HEK293 (cell line): Measurements from ENCODE around the gene NEK6.
A peak's percentile ranks its signal among the peaks of the same experiment; 100 is the strongest.

Experiments used
- CTCF ChIA-PET: fragments of 350-600 bp; formaldehyde crosslinking; extraction: SDS; loops from one replicate; lab custom pipeline; 2021; ENCODE audit warnings: antibody characterized with exemption; lab: Yijun Ruan, JAX
- POLR2A ChIA-PET: fragments of 300-600 bp; formaldehyde crosslinking; extraction: SDS; loops from one replicate; lab custom pipeline; 2020; ENCODE audit warnings: antibody characterized with exemption, inconsistent platforms; lab: Yijun Ruan, JAX
- H3K27ac ChIP-seq: fragments of 200-500 bp; sonication (Bioruptor generic); 2 replicates; pipeline ENCODE4 v1.5.1; 2014; ENCODE audit warnings: low read depth, low read length, control low read depth, inconsistent platforms; ENCODE audit errors: extremely low read depth
- H3K36me3 ChIP-seq, 2 experiments: fragments of 200-500 bp in 1 of 2; sonication (Bioruptor generic) in 1 of 2; 1 replicate in 1 of 2; 2 replicates in 1 of 2; pipeline ENCODE4 v1.5.1; 2014 to 2017; ENCODE audit warnings: inconsistent platforms in 2 of 2, low read length in 2 of 2; ENCODE audit not compliant: control insufficient read depth in 2 of 2, insufficient read depth in 1 of 2
- H3K4me1 ChIP-seq: fragments of 200-500 bp; sonication (Bioruptor generic); 2 replicates; pipeline ENCODE4 v1.5.1; 2014; ENCODE audit warnings: mild to moderate bottlenecking, low read length, inconsistent platforms; ENCODE audit not compliant: control insufficient read depth, insufficient read depth
- H3K4me3 ChIP-seq: 2 replicates; pipeline ENCODE4 v1.5.1; 2011; ENCODE audit warnings: low read depth, mild to moderate bottlenecking, control low read depth, low read length, moderate library complexity
- H3K9me3 ChIP-seq: fragments of 200-500 bp; sonication (Bioruptor generic); 2 replicates; pipeline ENCODE4 v1.5.1; 2014; ENCODE audit warnings: low read depth, low read length, inconsistent platforms; ENCODE audit not compliant: control insufficient read depth, insufficient read depth
- BCL11B ChIP-seq: fragments of 450-650 bp; formaldehyde crosslinking; IDR thresholded peaks from 2 replicates; pipeline ENCODE4 v1.5.1; 2016; ENCODE audit warnings: low read depth, missing biosample characterization, missing genetic modification characterization
- GFI1B ChIP-seq: fragments of 450-650 bp; formaldehyde crosslinking; IDR thresholded peaks from 2 replicates; pipeline ENCODE4 v1.5.1; 2016; ENCODE audit warnings: missing biosample characterization, missing genetic modification characterization
- IKZF3 ChIP-seq: fragments of 450-650 bp; IDR thresholded peaks from 2 replicates; pipeline ENCODE4 v1.5.0; 2018; ENCODE audit warnings: missing biosample characterization, mild to moderate bottlenecking, missing genetic modification characterization, moderate library complexity
- OSR2 ChIP-seq: fragments of 450-650 bp; formaldehyde crosslinking; IDR thresholded peaks from 2 replicates; pipeline ENCODE4 v1.5.1; 2016; ENCODE audit warnings: missing biosample characterization, missing genetic modification characterization
- SALL2 ChIP-seq: fragments of 450-650 bp; formaldehyde crosslinking; IDR thresholded peaks from 2 replicates; pipeline ENCODE4 v1.5.0; 2017; ENCODE audit warnings: missing biosample characterization, mild to moderate bottlenecking, missing genetic modification characterization, borderline replicate concordance
- TRIM28 ChIP-seq: IDR thresholded peaks from 2 replicates; pipeline ENCODE4 v1.6.1; 2011; ENCODE audit warnings: low read length, control low read depth, borderline replicate concordance
- ZBTB21 ChIP-seq: fragments of 450-650 bp; formaldehyde crosslinking; IDR thresholded peaks from 2 replicates; pipeline ENCODE4 v1.5.1; 2017; ENCODE audit warnings: missing biosample characterization, missing genetic modification characterization
- ZNF133 ChIP-seq: fragments of 450-650 bp; formaldehyde crosslinking; IDR thresholded peaks from 2 replicates; pipeline ENCODE4 v1.5.1; 2016; ENCODE audit warnings: missing biosample characterization, missing genetic modification characterization
- ZNF155 ChIP-seq: fragments of 450-650 bp; formaldehyde crosslinking; IDR thresholded peaks from 2 replicates; pipeline ENCODE4 v1.5.1; 2016; ENCODE audit warnings: missing biosample characterization, missing genetic modification characterization
- ZNF169 ChIP-seq: fragments of 450-650 bp; formaldehyde crosslinking; IDR thresholded peaks from 2 replicates; pipeline ENCODE4 v1.5.1; 2016; ENCODE audit warnings: missing biosample characterization, missing genetic modification characterization
- ZNF174 ChIP-seq: fragments of 450-650 bp; formaldehyde crosslinking; IDR thresholded peaks from 2 replicates; pipeline ENCODE4 v1.5.0; 2017; ENCODE audit warnings: missing biosample characterization, mild to moderate bottlenecking, missing genetic modification characterization
- ZNF19 ChIP-seq: fragments of 450-650 bp; formaldehyde crosslinking; IDR thresholded peaks from 2 replicates; pipeline ENCODE4; 2016; ENCODE audit warnings: missing biosample characterization, missing genetic modification characterization, low read depth
- ZNF221 ChIP-seq: fragments of 450-650 bp; formaldehyde crosslinking; IDR thresholded peaks from 2 replicates; pipeline ENCODE4 v1.5.1; 2017; ENCODE audit warnings: missing biosample characterization, missing genetic modification characterization, borderline replicate concordance
- ZNF302 ChIP-seq: fragments of 450-650 bp; formaldehyde crosslinking; IDR thresholded peaks from 2 replicates; pipeline ENCODE4 v1.5.1; 2016; ENCODE audit warnings: missing biosample characterization, missing genetic modification characterization, low read depth
- ZNF324 ChIP-seq: fragments of 450-650 bp; formaldehyde crosslinking; IDR thresholded peaks from 2 replicates; pipeline ENCODE4 v1.5.1; 2016; ENCODE audit warnings: missing biosample characterization, missing genetic modification characterization
- ZNF341 ChIP-seq: fragments of 450-650 bp; formaldehyde crosslinking; IDR thresholded peaks from 2 replicates; pipeline ENCODE4; 2016; ENCODE audit warnings: low read depth, missing biosample characterization, missing genetic modification characterization
- ZNF354C ChIP-seq: fragments of 450-650 bp; formaldehyde crosslinking; IDR thresholded peaks from 2 replicates; pipeline ENCODE4 v1.5.1; 2016; ENCODE audit warnings: missing biosample characterization, missing genetic modification characterization, low read depth, borderline replicate concordance
- ZNF366 ChIP-seq: fragments of 450-650 bp; formaldehyde crosslinking; conservative IDR thresholded peaks from 2 replicates; pipeline ENCODE4 v1.5.1; 2016; ENCODE audit warnings: missing biosample characterization, missing genetic modification characterization
- ZNF629 ChIP-seq: fragments of 450-650 bp; formaldehyde crosslinking; IDR thresholded peaks from 2 replicates; pipeline ENCODE4 v1.5.1; 2017; ENCODE audit warnings: missing biosample characterization, missing genetic modification characterization
- ZXDB ChIP-seq: fragments of 450-650 bp; formaldehyde crosslinking; IDR thresholded peaks from 2 replicates; pipeline ENCODE4 v1.5.1; 2016; ENCODE audit warnings: missing biosample characterization, missing genetic modification characterization
- TF ChIP-seq, protein P1 (sequence below): fragments of 450-650 bp; formaldehyde crosslinking; IDR thresholded peaks from 2 replicates; pipeline ENCODE4 v1.5.1; 2017; ENCODE audit warnings: missing biosample characterization, mild to moderate bottlenecking, missing genetic modification characterization, moderate library complexity
- TF ChIP-seq, protein P2 (sequence below): fragments of 450-650 bp; formaldehyde crosslinking; conservative IDR thresholded peaks from 2 replicates; pipeline ENCODE4 v1.5.1; 2016; ENCODE audit warnings: low read depth, missing biosample characterization, missing genetic modification characterization
- TF ChIP-seq, protein P3 (sequence below): fragments of 450-650 bp; formaldehyde crosslinking; IDR thresholded peaks from 2 replicates; pipeline ENCODE4 v1.5.1; 2016; ENCODE audit warnings: missing biosample characterization, missing genetic modification characterization
- TF ChIP-seq, protein P4 (sequence below): fragments of 450-650 bp; formaldehyde crosslinking; IDR thresholded peaks from 2 replicates; pipeline ENCODE4 v1.5.1; 2016; ENCODE audit warnings: missing biosample characterization, missing genetic modification characterization
- TF ChIP-seq, protein P5 (sequence below): fragments of 450-650 bp; formaldehyde crosslinking; IDR thresholded peaks from 2 replicates; pipeline ENCODE4 v1.5.1; 2016; ENCODE audit warnings: missing biosample characterization, missing genetic modification characterization

NEK6 gene

DNA sequence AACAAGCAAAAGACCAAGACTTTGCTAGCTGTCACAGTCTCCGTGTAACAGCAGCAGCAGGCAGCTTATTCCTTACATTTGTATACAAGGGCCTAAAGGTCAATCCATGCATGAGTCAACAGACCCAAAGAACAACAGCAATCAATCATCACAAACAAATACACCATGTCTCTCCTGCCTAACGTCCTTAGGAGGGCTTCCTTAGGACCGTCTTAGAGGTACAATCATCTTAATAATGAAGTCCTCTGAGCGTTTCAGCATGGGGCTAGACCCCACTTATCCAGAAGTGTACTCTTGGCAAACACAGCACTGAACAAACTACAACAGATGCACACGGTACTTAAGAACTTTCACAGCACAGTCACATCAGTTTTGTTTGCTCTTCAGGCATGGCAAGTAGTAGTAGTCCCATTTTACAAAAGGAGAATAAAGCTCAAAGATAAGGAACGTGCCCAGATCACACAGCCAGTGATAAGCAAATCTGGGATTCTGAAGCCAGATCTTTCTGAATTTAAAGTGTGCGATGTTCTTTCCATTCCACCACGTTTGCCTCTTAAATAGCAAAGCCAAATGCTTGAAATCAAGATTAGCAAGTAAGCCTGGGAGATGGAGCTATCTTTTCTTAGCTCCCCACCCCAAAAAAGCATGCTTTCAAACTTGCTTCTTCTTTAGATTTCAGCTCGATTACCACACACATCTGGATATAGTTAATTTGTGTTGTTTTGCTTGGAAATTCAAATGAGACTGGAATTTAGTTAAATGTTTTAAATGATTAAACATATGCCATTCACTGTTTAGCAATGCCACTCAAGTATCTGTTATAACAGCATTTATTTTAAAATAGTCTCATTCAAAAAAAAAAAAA, 133.3 kb downstream of the NEK6 start:
- peaks cover 0 to 12% of the 10 kb centered on the region in 2 experiments; a peak in 1 of 3 replicates for H3K36me3 ChIP-seq
- CTCF ChIA-PET, result interaction anchor here (0.6 to 5.2 kb wide), 12 partner anchors 9 to 846 kb away, joined by 3 to 26 read pairs (median 4); no protein-coding TSS in a partner anchor
- no peak overlapping the region for H3K27ac ChIP-seq
- peaks cover 19% of the 10 kb centered on the region for H3K4me1 ChIP-seq
- POLR2A ChIA-PET, result interaction anchor here (1.1 kb wide), 1 partner anchor 9 kb away, joined by 3 read pairs; no protein-coding TSS in a partner anchor
- no peaks in the 10 kb centered on the region for H3K9me3 ChIP-seq
- H3K4me3 ChIP-seq, result no peak overlapping the region
- TF ChIP-seq ZNF221 (tag by site-specific recombination) (no peak), BCL11B (tag by site-specific recombination) (no peak), ZNF174 (tag by site-specific recombination) (no peak), ZNF354C (tag by site-specific recombination) (no peak), ZNF155 (tag by site-specific recombination) (no peak), ZNF133 (no peak), ZNF19 (tag by site-specific recombination) (no peak), SALL2 (tag by site-specific recombination) (no peak), ZNF629 (tag by site-specific recombination) (0 out of 2 replicates have a peak, but pooled peaks have one; percentile 36), OSR2 (tag by site-specific recombination) (peak; percentile 42; the same call in 1 of the 2 replicates), ZNF366 (no peak), ZNF169 (tag by site-specific recombination) (no peak), ZNF302 (tag by site-specific recombination) (no peak), ZXDB (tag by site-specific recombination) (no peak), ZNF341 (tag by site-specific recombination) (no peak), IKZF3 (tag by site-specific recombination) (peak; percentile 71), ZBTB21 (tag by site-specific recombination) (no peak), TRIM28 (0 out of 2 replicates have a peak, but pooled peaks have one; percentile 13), ZNF324 (no peak), GFI1B (no peak)
- TF ChIP-seq, protein P1, sequence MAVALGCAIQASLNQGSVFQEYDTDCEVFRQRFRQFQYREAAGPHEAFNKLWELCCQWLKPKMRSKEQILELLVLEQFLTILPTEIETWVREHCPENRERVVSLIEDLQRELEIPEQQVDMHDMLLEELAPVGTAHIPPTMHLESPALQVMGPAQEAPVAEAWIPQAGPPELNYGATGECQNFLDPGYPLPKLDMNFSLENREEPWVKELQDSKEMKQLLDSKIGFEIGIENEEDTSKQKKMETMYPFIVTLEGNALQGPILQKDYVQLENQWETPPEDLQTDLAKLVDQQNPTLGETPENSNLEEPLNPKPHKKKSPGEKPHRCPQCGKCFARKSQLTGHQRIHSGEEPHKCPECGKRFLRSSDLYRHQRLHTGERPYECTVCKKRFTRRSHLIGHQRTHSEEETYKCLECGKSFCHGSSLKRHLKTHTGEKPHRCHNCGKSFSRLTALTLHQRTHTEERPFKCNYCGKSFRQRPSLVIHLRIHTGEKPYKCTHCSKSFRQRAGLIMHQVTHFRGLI (tag by site-specific recombination), result no peak
- TF ChIP-seq, protein P2, sequence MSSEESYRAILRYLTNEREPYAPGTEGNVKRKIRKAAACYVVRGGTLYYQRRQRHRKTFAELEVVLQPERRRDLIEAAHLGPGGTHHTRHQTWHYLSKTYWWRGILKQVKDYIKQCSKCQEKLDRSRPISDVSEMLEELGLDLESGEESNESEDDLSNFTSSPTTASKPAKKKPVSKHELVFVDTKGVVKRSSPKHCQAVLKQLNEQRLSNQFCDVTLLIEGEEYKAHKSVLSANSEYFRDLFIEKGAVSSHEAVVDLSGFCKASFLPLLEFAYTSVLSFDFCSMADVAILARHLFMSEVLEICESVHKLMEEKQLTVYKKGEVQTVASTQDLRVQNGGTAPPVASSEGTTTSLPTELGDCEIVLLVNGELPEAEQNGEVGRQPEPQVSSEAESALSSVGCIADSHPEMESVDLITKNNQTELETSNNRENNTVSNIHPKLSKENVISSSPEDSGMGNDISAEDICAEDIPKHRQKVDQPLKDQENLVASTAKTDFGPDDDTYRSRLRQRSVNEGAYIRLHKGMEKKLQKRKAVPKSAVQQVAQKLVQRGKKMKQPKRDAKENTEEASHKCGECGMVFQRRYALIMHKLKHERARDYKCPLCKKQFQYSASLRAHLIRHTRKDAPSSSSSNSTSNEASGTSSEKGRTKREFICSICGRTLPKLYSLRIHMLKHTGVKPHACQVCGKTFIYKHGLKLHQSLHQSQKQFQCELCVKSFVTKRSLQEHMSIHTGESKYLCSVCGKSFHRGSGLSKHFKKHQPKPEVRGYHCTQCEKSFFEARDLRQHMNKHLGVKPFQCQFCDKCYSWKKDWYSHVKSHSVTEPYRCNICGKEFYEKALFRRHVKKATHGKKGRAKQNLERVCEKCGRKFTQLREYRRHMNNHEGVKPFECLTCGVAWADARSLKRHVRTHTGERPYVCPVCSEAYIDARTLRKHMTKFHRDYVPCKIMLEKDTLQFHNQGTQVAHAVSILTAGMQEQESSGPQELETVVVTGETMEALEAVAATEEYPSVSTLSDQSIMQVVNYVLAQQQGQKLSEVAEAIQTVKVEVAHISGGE (tag by site-specific recombination), result no peak
- TF ChIP-seq, protein P3, sequence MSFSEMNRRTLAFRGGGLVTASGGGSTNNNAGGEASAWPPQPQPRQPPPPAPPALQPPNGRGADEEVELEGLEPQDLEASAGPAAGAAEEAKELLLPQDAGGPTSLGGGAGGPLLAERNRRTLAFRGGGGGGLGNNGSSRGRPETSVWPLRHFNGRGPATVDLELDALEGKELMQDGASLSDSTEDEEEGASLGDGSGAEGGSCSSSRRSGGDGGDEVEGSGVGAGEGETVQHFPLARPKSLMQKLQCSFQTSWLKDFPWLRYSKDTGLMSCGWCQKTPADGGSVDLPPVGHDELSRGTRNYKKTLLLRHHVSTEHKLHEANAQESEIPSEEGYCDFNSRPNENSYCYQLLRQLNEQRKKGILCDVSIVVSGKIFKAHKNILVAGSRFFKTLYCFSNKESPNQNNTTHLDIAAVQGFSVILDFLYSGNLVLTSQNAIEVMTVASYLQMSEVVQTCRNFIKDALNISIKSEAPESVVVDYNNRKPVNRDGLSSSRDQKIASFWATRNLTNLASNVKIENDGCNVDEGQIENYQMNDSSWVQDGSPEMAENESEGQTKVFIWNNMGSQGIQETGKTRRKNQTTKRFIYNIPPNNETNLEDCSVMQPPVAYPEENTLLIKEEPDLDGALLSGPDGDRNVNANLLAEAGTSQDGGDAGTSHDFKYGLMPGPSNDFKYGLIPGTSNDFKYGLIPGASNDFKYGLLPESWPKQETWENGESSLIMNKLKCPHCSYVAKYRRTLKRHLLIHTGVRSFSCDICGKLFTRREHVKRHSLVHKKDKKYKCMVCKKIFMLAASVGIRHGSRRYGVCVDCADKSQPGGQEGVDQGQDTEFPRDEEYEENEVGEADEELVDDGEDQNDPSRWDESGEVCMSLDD (tag by site-specific recombination), result no peak
- TF ChIP-seq, protein P4, sequence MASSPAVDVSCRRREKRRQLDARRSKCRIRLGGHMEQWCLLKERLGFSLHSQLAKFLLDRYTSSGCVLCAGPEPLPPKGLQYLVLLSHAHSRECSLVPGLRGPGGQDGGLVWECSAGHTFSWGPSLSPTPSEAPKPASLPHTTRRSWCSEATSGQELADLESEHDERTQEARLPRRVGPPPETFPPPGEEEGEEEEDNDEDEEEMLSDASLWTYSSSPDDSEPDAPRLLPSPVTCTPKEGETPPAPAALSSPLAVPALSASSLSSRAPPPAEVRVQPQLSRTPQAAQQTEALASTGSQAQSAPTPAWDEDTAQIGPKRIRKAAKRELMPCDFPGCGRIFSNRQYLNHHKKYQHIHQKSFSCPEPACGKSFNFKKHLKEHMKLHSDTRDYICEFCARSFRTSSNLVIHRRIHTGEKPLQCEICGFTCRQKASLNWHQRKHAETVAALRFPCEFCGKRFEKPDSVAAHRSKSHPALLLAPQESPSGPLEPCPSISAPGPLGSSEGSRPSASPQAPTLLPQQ, result no peak
- TF ChIP-seq, protein P5, sequence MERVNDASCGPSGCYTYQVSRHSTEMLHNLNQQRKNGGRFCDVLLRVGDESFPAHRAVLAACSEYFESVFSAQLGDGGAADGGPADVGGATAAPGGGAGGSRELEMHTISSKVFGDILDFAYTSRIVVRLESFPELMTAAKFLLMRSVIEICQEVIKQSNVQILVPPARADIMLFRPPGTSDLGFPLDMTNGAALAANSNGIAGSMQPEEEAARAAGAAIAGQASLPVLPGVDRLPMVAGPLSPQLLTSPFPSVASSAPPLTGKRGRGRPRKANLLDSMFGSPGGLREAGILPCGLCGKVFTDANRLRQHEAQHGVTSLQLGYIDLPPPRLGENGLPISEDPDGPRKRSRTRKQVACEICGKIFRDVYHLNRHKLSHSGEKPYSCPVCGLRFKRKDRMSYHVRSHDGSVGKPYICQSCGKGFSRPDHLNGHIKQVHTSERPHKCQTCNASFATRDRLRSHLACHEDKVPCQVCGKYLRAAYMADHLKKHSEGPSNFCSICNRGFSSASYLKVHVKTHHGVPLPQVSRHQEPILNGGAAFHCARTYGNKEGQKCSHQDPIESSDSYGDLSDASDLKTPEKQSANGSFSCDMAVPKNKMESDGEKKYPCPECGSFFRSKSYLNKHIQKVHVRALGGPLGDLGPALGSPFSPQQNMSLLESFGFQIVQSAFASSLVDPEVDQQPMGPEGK (tag by site-specific recombination), result no peak
